Neural crest cell (in vitro differentiated cells): Measurements from ENCODE around the gene KYAT1. TPM values are rescaled to one million over a fixed set of nuclear protein-coding genes. Genes with fewer than 3 reads are reported as not detected.

ENCODE experiments used
- DNase-seq: peaks from one replicate; pipeline ENCODE4 v3.0.0; 2021; ENCODE audit warnings: low read depth, mixed read lengths, low spot score
- H3K27ac Mint-ChIP-seq: one replicate; pipeline ENCODE4 v1.8.0; 2021; ENCODE audit warnings: mild to moderate bottlenecking, mixed read lengths; ENCODE audit not compliant: unreplicated experiment
- H3K27me3 Mint-ChIP-seq: 2 replicates; pipeline ENCODE4 v1.8.0; 2021; ENCODE audit warnings: low read depth, mild to moderate bottlenecking, mixed read lengths
- H3K36me3 Mint-ChIP-seq: 2 replicates; pipeline ENCODE4 v1.8.0; 2021; ENCODE audit warnings: low read depth, mild to moderate bottlenecking, mixed read lengths
- H3K4me1 Mint-ChIP-seq: 2 replicates; pipeline ENCODE4 v1.8.0; 2021; ENCODE audit warnings: mixed read lengths
- H3K4me3 Mint-ChIP-seq: one replicate; pipeline ENCODE4 v1.8.0; 2021; ENCODE audit warnings: mild to moderate bottlenecking, mixed read lengths
- H3K9me3 Mint-ChIP-seq: 2 replicates; pipeline ENCODE4 v1.8.0; 2021; ENCODE audit warnings: mixed read lengths
- total RNA-seq: library from RNA; stranded (reverse); gene quantifications from 2 replicates; pipeline ENCODE4 v1.2.1, GENCODE V29; 2021
- TF ChIP-seq, protein P1 (sequence below): fragments of 200-600 bp; sonication (generic); conservative IDR thresholded peaks from 2 replicates; pipeline ENCODE4 v1.5.0; 2021; ENCODE audit warnings: antibody characterized with exemption, mild to moderate bottlenecking

Gene KYAT1
- total RNA-seq, 1 donor from 2014 or later = 17.7 TPM

DNA sequence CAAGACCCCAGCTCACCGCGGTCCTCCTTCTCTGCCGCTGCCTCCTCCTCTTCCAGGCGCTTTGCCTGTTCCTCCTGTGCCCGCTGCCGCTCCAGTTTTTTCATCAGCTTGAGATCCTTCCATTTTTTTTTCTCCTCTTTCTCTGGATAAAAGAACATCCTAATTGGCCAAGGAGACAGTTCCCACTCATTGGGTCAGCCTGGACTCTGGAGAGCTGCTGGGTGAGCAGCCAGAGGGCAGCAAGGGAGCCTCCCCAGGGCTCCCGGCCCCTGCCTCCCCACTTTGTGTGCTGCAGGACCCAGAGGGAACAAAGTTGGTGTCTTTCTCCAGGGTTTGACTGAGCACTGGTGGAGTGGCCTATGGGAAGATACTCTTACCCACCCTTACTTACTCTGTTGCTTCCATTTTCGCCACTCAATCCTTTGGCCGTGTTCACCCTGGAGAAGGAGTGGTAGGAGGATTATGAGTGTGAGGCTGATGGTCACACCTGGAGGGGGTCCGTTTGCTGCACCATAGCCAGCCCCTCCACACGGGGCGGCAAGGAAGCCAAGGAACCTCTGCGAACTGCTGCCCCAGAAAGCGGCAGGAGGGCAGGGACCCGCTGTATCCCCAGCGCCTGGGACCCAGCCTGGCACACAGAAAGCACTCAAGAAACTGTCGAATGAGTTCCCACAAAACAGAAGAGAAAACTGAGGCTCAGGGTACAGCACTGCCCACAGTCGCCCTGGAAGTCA lies 52.9 kb downstream of the KYAT1 start:
- TF ChIP-seq, protein P1, sequence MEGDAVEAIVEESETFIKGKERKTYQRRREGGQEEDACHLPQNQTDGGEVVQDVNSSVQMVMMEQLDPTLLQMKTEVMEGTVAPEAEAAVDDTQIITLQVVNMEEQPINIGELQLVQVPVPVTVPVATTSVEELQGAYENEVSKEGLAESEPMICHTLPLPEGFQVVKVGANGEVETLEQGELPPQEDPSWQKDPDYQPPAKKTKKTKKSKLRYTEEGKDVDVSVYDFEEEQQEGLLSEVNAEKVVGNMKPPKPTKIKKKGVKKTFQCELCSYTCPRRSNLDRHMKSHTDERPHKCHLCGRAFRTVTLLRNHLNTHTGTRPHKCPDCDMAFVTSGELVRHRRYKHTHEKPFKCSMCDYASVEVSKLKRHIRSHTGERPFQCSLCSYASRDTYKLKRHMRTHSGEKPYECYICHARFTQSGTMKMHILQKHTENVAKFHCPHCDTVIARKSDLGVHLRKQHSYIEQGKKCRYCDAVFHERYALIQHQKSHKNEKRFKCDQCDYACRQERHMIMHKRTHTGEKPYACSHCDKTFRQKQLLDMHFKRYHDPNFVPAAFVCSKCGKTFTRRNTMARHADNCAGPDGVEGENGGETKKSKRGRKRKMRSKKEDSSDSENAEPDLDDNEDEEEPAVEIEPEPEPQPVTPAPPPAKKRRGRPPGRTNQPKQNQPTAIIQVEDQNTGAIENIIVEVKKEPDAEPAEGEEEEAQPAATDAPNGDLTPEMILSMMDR = no peak
- no peak for DNase-seq
- Mint-ChIP-seq H3K27me3 (peaks cover 2% of the 10 kb centered on the region), H3K9me3 (no peaks in the 10 kb centered on the region), H3K36me3 (no peaks in the 10 kb centered on the region), H3K4me1 (peaks cover 17% of the 10 kb centered on the region), H3K27ac (peak overlapping the region; percentile 91), H3K4me3 (peak overlapping the region; percentile 94)

- no peaks in the 10 kb centered on the region for H3K9me3 Mint-ChIP-seq
- H3K27ac Mint-ChIP-seq = no peak overlapping the region
- peak overlapping the region; percentile 94 for H3K4me3 Mint-ChIP-seq
- peaks cover 17% of the 10 kb centered on the region for H3K4me1 Mint-ChIP-seq
- TF ChIP-seq, protein P1 = no peak
- no peak for DNase-seq
- H3K36me3 Mint-ChIP-seq = no peaks in the 10 kb centered on the region
- H3K27me3 Mint-ChIP-seq = peaks cover 2% of the 10 kb centered on the region
Measured at GRCh38 chr9:128828267-128828666, 53.5 kb downstream of the KYAT1 start.

- H3K27ac Mint-ChIP-seq = no peak overlapping the region
- DNase-seq = no peak
- TF ChIP-seq, protein P1 = peak; percentile 29
- H3K4me1 Mint-ChIP-seq = peaks cover 17% of the 10 kb centered on the region
- H3K9me3 Mint-ChIP-seq = no peaks in the 10 kb centered on the region
- H3K36me3 Mint-ChIP-seq = no peaks in the 10 kb centered on the region
- peaks cover 2% of the 10 kb centered on the region for H3K27me3 Mint-ChIP-seq
- peak overlapping the region; percentile 94 for H3K4me3 Mint-ChIP-seq
Measured at GRCh38 chr9:128825923-128826700, 55.6 kb downstream of the KYAT1 start.

GRCh38 chr9:128824911-128825310 lies 56.8 kb downstream of the KYAT1 start:
- H3K9me3 Mint-ChIP-seq = no peaks in the 10 kb centered on the region
- peak overlapping the region; percentile 23 for H3K4me3 Mint-ChIP-seq
- no peak for DNase-seq
- no peak overlapping the region for H3K27ac Mint-ChIP-seq
- H3K36me3 Mint-ChIP-seq = no peaks in the 10 kb centered on the region
- peaks cover 2% of the 10 kb centered on the region for H3K27me3 Mint-ChIP-seq
- H3K4me1 Mint-ChIP-seq = peaks cover 18% of the 10 kb centered on the region
- TF ChIP-seq, protein P1 = no peak

DNA sequence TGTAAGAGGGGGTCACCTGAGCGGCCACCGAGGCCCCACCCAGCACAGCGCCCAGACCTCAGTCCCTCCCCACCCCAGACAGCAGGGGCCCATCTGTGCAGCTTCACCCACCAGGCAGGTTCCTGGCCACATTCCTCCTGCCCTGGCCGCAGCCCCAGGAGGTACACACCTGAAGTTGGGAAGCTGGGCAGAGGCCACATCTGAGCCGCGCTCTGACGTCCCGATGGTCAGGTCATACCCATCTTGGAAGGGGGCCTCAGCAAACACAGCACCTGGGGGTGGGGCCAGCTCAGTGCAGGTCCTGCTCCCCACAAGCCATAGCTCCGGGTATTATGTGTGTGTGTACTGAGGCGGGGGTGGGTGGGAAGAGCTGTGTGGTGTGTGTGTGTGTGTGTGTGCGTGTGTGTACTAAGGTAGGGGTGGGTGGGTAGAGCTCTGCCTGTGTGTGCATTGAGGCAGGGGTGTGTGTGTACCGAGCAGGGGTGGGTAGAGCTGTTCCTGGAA lies 57.8 kb downstream of the KYAT1 start:
- H3K36me3 Mint-ChIP-seq = no peaks in the 10 kb centered on the region
- H3K4me1 Mint-ChIP-seq = peaks cover 19% of the 10 kb centered on the region
- TF ChIP-seq, protein P1 = no peak
- H3K27me3 Mint-ChIP-seq = no peaks in the 10 kb centered on the region
- no peak overlapping the region for H3K27ac Mint-ChIP-seq
- no peaks in the 10 kb centered on the region for H3K9me3 Mint-ChIP-seq
- peak overlapping the region; percentile 23 for H3K4me3 Mint-ChIP-seq
- no peak for DNase-seq
